Ammon's horn (tissue), 1 donor: ENCODE data around the gene VSX2.
A peak's percentile ranks its signal among the peaks of the same experiment; 100 is the strongest.

Source experiments
- DNase-seq: peaks from one replicate; pipeline ENCODE4 v3.0.0-alpha.2; 2016; ENCODE audit warnings: low spot score

VSX2 gene

DNA sequence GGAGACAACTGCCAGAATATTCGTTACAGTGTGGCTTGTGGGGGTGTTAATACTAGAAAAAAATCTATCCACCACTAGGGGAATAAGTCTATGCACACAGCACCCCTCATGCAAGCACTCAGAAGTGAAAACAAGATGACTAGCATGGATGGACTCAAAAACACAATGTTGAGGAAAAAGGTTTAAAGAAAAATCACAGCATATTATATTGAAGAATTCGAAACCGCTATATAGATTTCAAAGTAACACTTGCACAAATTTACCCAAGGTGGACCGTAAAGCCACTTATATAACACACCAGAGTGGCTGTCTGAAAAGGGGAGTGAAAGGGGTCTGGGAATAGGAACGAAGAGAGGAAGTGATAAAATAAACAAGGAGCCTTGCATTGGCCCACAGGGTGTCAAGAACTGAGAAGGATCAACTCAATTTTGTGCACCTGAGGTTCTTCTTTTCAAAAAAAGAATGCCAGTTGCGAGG, 62.9 kb downstream of the VSX2 start:
- peak; percentile 52 for DNase-seq

DNA sequence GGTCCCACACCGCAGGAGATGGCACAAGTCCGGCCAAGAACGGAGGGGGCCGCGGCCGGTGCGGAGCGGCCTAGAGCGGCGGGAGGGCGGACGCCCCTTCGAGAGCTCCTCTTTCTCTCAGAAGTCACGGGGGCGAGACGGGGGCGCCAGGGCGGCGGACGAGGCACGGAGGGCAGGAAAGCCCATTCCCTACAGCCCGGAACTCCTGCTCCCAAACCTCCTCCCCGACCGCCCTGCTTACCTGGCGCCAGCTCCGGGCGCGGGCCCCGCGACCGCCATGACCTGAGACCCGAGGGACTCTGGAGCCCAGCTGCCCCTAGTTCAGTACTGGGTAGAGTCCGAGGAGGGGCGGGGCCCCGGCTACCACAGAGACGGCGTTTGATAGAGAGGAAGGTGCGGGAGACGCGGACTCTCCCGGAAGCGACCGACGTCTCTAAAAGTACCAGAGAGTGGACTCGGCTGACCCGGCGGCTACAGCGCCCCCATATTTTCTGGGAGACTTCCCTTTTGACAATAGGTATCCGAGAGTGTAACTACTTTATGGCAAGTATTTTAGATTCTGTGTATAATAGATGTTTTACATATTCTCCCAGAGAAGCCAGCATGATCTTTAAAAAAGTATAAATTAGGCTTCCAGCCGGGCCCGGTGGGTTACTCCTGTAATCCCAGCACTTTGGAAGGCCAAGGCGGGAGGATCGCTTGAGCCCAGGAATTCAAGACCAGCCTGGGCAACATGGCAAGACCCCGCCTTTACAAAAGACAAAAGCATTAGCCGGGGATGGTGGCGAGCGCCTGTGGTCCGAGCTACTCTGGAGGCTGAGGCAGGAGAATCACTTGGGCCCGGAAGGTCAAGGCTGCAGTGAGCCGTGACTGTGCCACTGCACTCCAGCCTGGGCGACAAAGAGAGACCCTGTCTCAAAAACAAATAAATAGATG, 63.7 kb downstream of the VSX2 start, which contains the start of gene ABCD4:
TSS of gene ABCD4 (minus strand) at position 301 of the 936 bp plus-strand sequence. CDS start at position 279, 22 bp downstream.
- DNase-seq = peak; percentile 95

DNA sequence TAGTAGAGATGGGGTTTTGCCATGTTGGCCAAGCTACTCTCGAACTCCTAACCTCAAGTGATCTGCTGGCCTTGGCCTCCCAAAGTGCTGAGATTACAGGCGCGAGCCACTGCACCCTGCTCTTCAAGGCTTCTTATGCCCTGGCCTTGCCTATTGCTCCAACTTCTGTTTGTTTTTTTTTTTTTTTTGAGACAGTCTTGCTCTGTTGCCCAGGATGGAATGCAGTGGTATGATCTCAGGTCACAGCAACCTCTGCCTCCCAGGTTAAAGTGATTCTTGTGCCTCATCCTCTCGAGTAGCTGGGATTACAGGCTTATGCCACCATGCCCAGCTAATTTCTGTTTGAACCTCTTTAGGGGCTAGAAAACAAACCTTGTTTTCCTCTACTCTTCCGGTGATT, 69.4 kb downstream of the VSX2 start:
- DNase-seq = no peak

DNA sequence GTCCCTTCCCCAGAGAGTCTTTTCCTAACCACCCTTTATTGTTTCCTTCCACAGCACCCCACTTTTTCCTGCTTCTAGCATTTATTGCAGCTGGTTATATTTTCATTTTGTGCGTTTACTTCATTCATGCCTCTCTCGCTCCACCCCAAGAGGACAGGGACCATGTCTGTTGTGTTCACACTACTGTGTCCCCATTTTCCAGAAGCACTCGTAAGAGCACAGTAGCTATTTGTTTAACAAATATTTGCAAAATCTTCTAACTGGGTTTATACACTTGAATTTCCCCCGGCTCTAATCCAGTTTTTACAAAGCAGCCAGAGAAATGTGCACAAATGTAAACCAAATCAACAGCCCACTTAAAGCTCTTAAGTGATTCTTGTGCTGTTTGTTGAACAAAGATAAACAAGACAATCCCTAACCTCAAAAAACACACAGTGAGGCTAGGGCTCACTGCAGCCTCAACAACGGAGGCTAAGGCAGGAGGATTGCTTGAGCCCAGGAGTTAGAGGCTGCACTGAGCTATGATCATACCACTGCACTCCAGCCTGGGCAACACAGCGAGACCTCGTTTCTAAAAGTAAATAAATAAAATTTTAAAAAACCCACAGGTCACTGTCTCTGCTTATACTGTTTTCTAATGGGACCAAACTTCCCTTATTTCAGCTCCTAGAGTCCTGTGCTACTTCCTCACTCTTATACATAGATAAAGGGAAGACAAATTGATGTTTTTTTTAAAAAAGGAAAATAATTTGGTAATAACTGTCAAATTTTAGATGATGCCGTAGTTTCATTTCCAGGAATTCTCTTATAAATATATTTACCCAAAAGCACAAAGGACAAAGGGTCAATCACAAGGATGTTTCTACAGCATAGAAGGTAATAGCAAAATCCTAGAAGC, 70.1 kb downstream of the VSX2 start:
- no peak for DNase-seq

DNA sequence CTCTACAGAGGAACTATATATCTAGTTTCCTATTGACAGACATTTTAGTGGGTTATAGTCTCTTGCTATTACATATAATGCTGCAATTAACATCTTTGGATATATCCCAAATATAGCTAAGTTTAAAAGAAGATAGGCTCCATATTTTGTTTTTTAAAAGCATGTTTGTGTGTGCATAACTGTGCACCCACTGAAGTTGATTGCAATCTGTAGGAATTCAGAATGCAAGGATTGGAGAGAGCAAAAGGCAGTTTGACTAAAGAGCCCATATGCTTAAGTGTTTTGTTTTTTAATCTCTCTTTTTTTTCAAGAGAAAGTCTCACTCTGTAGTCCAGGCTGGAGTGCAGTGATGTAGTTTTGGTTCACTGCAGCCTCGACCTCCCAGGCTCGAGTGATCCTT, 72.9 kb downstream of the VSX2 start:
- no peak for DNase-seq
